Measurements from ENCODE around the gene C10orf143. TPM values are rescaled to one million over a fixed set of nuclear protein-coding genes. Genes with fewer than 3 reads are reported as not detected.
"Not testable (repeated sequence)": the region's sequence is repeated elsewhere in the genome, so short reads cannot be mapped to it uniquely, and the experiment has no call there.

The C10orf143 gene
- total RNA-seq, 1 donor from 2014 or later = 1.6 TPM

DNA sequence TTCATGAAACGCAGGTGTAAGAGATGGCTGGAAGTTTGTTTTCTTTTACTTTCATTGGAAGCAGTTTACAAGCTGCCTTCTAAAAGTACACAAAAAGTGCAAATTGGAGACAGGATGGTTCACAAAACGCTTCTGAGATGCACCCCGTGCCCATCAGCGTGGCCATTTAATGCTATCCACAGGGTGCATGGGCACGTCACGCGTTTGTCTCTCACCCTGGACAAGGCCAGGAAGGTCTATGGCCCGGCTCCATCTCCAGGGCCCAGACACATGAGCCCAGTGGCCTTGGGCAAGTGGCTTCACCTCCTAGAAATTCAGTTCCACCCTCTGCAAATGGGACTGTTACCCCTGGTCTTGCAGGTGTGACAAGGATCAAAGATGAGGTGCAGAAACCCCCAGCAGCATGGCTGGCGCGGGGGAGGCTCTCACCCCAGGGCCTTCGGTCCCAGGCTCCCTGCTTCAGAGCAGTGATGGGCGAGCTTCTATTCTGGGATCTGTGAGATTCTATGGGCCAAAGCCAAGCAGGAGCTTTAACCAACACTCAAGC is 85.8 kb downstream of the C10orf143 start:
- Histone ChIP-seq H3K36me3 (no peaks in the 10 kb centered on the region), H3K27ac (no peak overlapping the region), H3K9me3 (ENCODE audit: low read depth) (no peaks in the 10 kb centered on the region), H3K79me2 (ENCODE audit: low read depth) (no peaks in the 10 kb centered on the region), H3K9ac (no peak overlapping the region), H3K4me3 (no peak overlapping the region), H2AFZ (replicated peaks) (no peak overlapping the region), H4K20me1 (ENCODE audit: low read depth) (no peaks in the 10 kb centered on the region), H3F3A (ENCODE audit: low read depth) (no peaks in the 10 kb centered on the region), H3K27me3 (no peaks in the 10 kb centered on the region), H3K4me2 (no peak overlapping the region), H3K4me1 (no peaks in the 10 kb centered on the region)
- no peak for DNase-seq (ENCODE audit: low spot score)
- Mint-ChIP-seq H3K4me3 (no peak overlapping the region), H3K27ac (no peak overlapping the region), H3K27me3 (ENCODE audit: insufficient read depth, low read depth) (peaks cover 2% of the 10 kb centered on the region), H3K9me3 (peaks cover 4% of the 10 kb centered on the region), H3K36me3 (no peaks in the 10 kb centered on the region), H3K4me1 (peaks cover 2% of the 10 kb centered on the region)
- TF ChIP-seq EZH2 (IDR thresholded peaks at IDR 0.05) (no peak), EZH2phosphoT487 (IDR thresholded peaks at IDR 0.05) (no peak)
- TF ChIP-seq, protein P1, sequence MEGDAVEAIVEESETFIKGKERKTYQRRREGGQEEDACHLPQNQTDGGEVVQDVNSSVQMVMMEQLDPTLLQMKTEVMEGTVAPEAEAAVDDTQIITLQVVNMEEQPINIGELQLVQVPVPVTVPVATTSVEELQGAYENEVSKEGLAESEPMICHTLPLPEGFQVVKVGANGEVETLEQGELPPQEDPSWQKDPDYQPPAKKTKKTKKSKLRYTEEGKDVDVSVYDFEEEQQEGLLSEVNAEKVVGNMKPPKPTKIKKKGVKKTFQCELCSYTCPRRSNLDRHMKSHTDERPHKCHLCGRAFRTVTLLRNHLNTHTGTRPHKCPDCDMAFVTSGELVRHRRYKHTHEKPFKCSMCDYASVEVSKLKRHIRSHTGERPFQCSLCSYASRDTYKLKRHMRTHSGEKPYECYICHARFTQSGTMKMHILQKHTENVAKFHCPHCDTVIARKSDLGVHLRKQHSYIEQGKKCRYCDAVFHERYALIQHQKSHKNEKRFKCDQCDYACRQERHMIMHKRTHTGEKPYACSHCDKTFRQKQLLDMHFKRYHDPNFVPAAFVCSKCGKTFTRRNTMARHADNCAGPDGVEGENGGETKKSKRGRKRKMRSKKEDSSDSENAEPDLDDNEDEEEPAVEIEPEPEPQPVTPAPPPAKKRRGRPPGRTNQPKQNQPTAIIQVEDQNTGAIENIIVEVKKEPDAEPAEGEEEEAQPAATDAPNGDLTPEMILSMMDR (IDR thresholded peaks at IDR 0.05) = no peak

DNA sequence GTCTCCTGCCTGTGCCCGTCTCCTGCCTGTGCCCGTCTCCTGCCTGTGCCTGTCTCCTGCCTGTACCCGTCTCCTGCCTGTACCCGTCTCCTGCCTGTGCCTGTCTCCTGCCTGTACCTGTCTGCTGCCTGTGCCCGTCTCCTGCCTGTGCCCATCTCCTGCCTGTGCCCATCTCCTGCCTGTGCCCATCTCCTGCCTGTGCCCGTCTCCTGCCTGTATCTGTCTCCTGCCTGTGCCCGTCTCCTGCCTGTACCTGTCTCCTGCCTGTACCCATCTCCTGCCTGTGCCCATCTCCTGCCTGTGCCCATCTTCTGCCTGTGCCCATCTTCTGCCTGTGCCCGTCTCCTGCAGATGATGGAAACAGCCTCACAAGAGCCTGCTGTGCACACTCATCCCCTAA is 86.3 kb downstream of the C10orf143 start:
- H3K4me3 ChIP-seq; H3K27ac ChIP-seq; H3K27me3 Mint-ChIP-seq (ENCODE audit: insufficient read depth, low read depth); H3K36me3 Mint-ChIP-seq; H3K4me1 ChIP-seq; H3K4me1 Mint-ChIP-seq; H3K9me3 ChIP-seq (ENCODE audit: low read depth); H3K4me3 Mint-ChIP-seq; DNase-seq (ENCODE audit: low spot score); H3F3A ChIP-seq (ENCODE audit: low read depth); H3K9me3 Mint-ChIP-seq; H3K27me3 ChIP-seq; H4K20me1 ChIP-seq (ENCODE audit: low read depth); H3K4me2 ChIP-seq; H3K79me2 ChIP-seq (ENCODE audit: low read depth); H3K36me3 ChIP-seq; H2AFZ ChIP-seq (replicated peaks); H3K9ac ChIP-seq; H3K27ac Mint-ChIP-seq: not testable (repeated sequence)

DNA sequence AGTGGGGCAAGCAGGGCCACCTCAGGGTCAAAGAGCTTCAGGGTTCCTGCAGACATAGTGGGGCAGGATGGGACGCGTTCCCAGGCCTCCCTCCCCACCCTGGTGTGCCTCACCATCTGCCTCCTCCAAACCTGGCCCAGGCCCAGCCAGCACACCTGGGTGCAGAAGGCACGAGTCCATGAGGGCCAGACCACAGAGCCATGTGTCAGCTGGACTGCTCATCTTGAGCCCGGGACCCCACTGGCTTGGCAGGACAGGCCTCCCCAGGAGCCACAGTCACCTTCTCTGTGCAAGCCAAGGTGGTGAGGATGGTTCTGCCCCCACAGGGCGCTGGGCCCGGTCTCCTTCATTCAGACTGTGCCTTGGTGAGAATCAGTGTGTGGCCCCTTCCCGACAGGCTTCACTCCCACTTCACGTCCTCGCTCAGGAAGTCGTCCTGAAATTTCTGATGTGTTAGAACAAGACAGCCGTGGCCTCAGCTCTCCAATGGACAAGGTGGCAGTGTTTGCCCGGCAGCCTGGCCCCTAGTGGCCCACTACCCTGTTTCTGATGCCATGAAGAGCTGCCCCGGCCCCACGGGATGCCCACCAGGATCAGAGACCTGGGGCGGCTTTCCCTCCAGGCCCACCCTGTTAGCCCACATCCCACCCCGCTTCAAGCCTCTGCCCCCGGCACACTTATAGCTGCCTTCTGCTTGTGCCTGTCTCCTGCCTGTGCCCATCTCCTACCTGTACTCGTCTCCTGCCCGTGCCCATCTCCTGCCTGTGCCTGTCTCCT is 87.0 kb downstream of the C10orf143 start:
- no peaks in the 10 kb centered on the region for H3K79me2 ChIP-seq (ENCODE audit: low read depth)
- H3K9me3 ChIP-seq (ENCODE audit: low read depth) = no peaks in the 10 kb centered on the region
- no peaks in the 10 kb centered on the region for H3K27me3 ChIP-seq
- H2AFZ ChIP-seq (replicated peaks) = no peak overlapping the region
- H3K9me3 Mint-ChIP-seq = no peaks in the 10 kb centered on the region
- no peak overlapping the region for H3K4me3 ChIP-seq
- no peaks in the 10 kb centered on the region for H3K36me3 Mint-ChIP-seq
- no peaks in the 10 kb centered on the region for H4K20me1 ChIP-seq (ENCODE audit: low read depth)
- H3K4me1 Mint-ChIP-seq = peaks cover 2% of the 10 kb centered on the region
- no peak overlapping the region for H3K27ac ChIP-seq
- peaks cover 2% of the 10 kb centered on the region for H3K27me3 Mint-ChIP-seq (ENCODE audit: insufficient read depth, low read depth)
- H3K4me1 ChIP-seq = no peaks in the 10 kb centered on the region
- no peak overlapping the region for H3K27ac Mint-ChIP-seq
- H3K4me3 Mint-ChIP-seq = no peak overlapping the region
- no peak overlapping the region for H3K9ac ChIP-seq
- no peak overlapping the region for H3K4me2 ChIP-seq
- no peaks in the 10 kb centered on the region for H3F3A ChIP-seq (ENCODE audit: low read depth)
- TF ChIP-seq EZH2 (IDR thresholded peaks at IDR 0.05) (no peak), EZH2phosphoT487 (IDR thresholded peaks at IDR 0.05) (no peak)
- TF ChIP-seq, protein P1 (IDR thresholded peaks at IDR 0.05) = no peak
- H3K36me3 ChIP-seq = no peaks in the 10 kb centered on the region
- DNase-seq (ENCODE audit: low spot score) = no peak
